ENCODE measurements around the gene DAW1.
"Not testable (repeated sequence)": the region's sequence is repeated elsewhere in the genome, so short reads cannot be mapped to it uniquely, and the experiment has no call there.

DAW1 gene

GRCh38 chr2:227903381-227903780 is 31.9 kb downstream of the DAW1 start:
- Histone ChIP-seq H3K36me3 (replicated peaks) (no peaks in the 10 kb centered on the region), H3K4me1 (no peaks in the 10 kb centered on the region), H3K27me3 (ENCODE audit: low read depth) (0 out of 2 replicates have a peak, but pooled peaks cover 2% of the 10 kb centered on the region), H3K9me3 (no peaks in the 10 kb centered on the region), H3K4me3 (no peak overlapping the region)
- in situ Hi-C loops (cut with MboI; ENCODE audit: low sequenced_read_pairs), result no loop called here
- no peak for DNase-seq (ENCODE audit: low spot score in 2 of 2)

- no peak for DNase-seq (ENCODE audit: low spot score in 2 of 2)
- Histone ChIP-seq H3K27me3 (ENCODE audit: low read depth) (0 out of 2 replicates have a peak, but pooled peaks cover 2% of the 10 kb centered on the region), H3K9me3 (no peaks in the 10 kb centered on the region), H3K4me3 (no peak overlapping the region), H3K4me1 (no peaks in the 10 kb centered on the region), H3K36me3 (replicated peaks) (no peaks in the 10 kb centered on the region)
- in situ Hi-C loops (cut with MboI; ENCODE audit: low sequenced_read_pairs), result no loop called here
These were observed 35.6 kb downstream of the DAW1 start for GRCh38 chr2:227906991-227907390.

- Histone ChIP-seq H3K27me3 (ENCODE audit: low read depth) (0 out of 2 replicates have a peak, but pooled peaks cover 2% of the 10 kb centered on the region), H3K4me1 (no peaks in the 10 kb centered on the region), H3K4me3 (no peak overlapping the region), H3K9me3 (no peaks in the 10 kb centered on the region), H3K36me3 (replicated peaks) (no peaks in the 10 kb centered on the region)
- in situ Hi-C loops (cut with MboI; ENCODE audit: low sequenced_read_pairs), result no loop called here
- DNase-seq (ENCODE audit: low spot score in 2 of 2), result no peak
These were observed 37.0 kb downstream of the DAW1 start for GRCh38 chr2:227908266-227909054.

- Histone ChIP-seq H3K4me1 (no peaks in the 10 kb centered on the region), H3K36me3 (replicated peaks) (no peaks in the 10 kb centered on the region), H3K9me3 (no peaks in the 10 kb centered on the region), H3K27me3 (ENCODE audit: low read depth) (no peaks in the 10 kb centered on the region; the same call in 1 of the 2 replicates), H3K4me3 (no peak overlapping the region)
- DNase-seq (ENCODE audit: low spot score in 2 of 2), result no peak
- in situ Hi-C loops (cut with MboI; ENCODE audit: low sequenced_read_pairs), result no loop called here
These were observed 42.9 kb downstream of the DAW1 start for GRCh38 chr2:227914362-227914761.

- peaks cover 2% of the 10 kb centered on the region; the same call in 1 of the 2 replicates for H3K27me3 ChIP-seq (ENCODE audit: low read depth)
- in situ Hi-C loops (cut with MboI; ENCODE audit: low sequenced_read_pairs), result no loop called here
- H3K9me3 ChIP-seq, result no peaks in the 10 kb centered on the region
- no peak overlapping the region for H3K4me3 ChIP-seq
- DNase-seq (ENCODE audit: low spot score in 2 of 2), result no peak
- no peaks in the 10 kb centered on the region for H3K4me1 ChIP-seq
- H3K36me3 ChIP-seq (replicated peaks), result no peaks in the 10 kb centered on the region
These were observed 50.2 kb downstream of the DAW1 start for GRCh38 chr2:227921648-227922047.

- DNase-seq (ENCODE audit: low spot score in 2 of 2), result no peak
- Histone ChIP-seq H3K36me3 (replicated peaks) (no peaks in the 10 kb centered on the region), H3K4me3 (no peak overlapping the region), H3K27me3 (ENCODE audit: low read depth) (no peaks in the 10 kb centered on the region), H3K9me3 (no peaks in the 10 kb centered on the region), H3K4me1 (no peaks in the 10 kb centered on the region)
- in situ Hi-C loops (cut with MboI; ENCODE audit: low sequenced_read_pairs), result loop anchor here (25.0 kb wide), 1 partner anchor 730 kb away; no protein-coding TSS in a partner anchor
These were observed 60.6 kb downstream of the DAW1 start for GRCh38 chr2:227932001-227932400.

- no peak for DNase-seq (ENCODE audit: low spot score in 2 of 2)
- in situ Hi-C loops (cut with MboI; ENCODE audit: low sequenced_read_pairs), result loop anchor here (25.0 kb wide), 1 partner anchor 730 kb away; no protein-coding TSS in a partner anchor
- Histone ChIP-seq H3K4me3 (no peak overlapping the region), H3K36me3 (replicated peaks) (no peaks in the 10 kb centered on the region), H3K4me1 (no peaks in the 10 kb centered on the region), H3K27me3 (ENCODE audit: low read depth) (no peaks in the 10 kb centered on the region), H3K9me3 (no peaks in the 10 kb centered on the region)
These were observed 61.0 kb downstream of the DAW1 start for GRCh38 chr2:227932403-227932802.

- no peaks in the 10 kb centered on the region for H3K36me3 ChIP-seq (replicated peaks)
- no peak overlapping the region for H3K4me3 ChIP-seq
- no peaks in the 10 kb centered on the region for H3K9me3 ChIP-seq
- H3K4me1 ChIP-seq, result no peaks in the 10 kb centered on the region
- peak; percentile 30 to 42 for DNase-seq (ENCODE audit: low spot score in 2 of 2)
- in situ Hi-C loops (cut with MboI; ENCODE audit: low sequenced_read_pairs), result loop anchor here (25.0 kb wide), 1 partner anchor 728 kb away; no protein-coding TSS in a partner anchor
- no peaks in the 10 kb centered on the region for H3K27me3 ChIP-seq (ENCODE audit: low read depth)
These were observed 62.5 kb downstream of the DAW1 start for GRCh38 chr2:227933884-227934283.

- not testable (repeated sequence) for H3K36me3 ChIP-seq (replicated peaks); DNase-seq (ENCODE audit: low spot score in 2 of 2); H3K27me3 ChIP-seq (ENCODE audit: low read depth); H3K4me1 ChIP-seq; H3K9me3 ChIP-seq; H3K4me3 ChIP-seq
- in situ Hi-C loops (cut with MboI; ENCODE audit: low sequenced_read_pairs), result loop anchor here (25.0 kb wide), 1 partner anchor 726 kb away; no protein-coding TSS in a partner anchor
These were observed 64.8 kb downstream of the DAW1 start for GRCh38 chr2:227936249-227936648.

GRCh38 chr2:227939271-227940027 is 68.0 kb downstream of the DAW1 start:
- peak; percentile 61 to 62 for DNase-seq (ENCODE audit: low spot score in 2 of 2)
- in situ Hi-C loops (cut with MboI; ENCODE audit: low sequenced_read_pairs), result loop anchor here (25.0 kb wide), 1 partner anchor 723 kb away; no protein-coding TSS in a partner anchor
- Histone ChIP-seq H3K36me3 (replicated peaks) (no peaks in the 10 kb centered on the region), H3K9me3 (no peaks in the 10 kb centered on the region), H3K4me3 (no peak overlapping the region), H3K27me3 (ENCODE audit: low read depth) (no peaks in the 10 kb centered on the region), H3K4me1 (no peaks in the 10 kb centered on the region)

- in situ Hi-C loops (cut with MboI; ENCODE audit: low sequenced_read_pairs), result loop anchor here (25.0 kb wide), 1 partner anchor 720 kb away; no protein-coding TSS in a partner anchor
- Histone ChIP-seq H3K4me3 (no peak overlapping the region), H3K36me3 (replicated peaks) (no peaks in the 10 kb centered on the region), H3K4me1 (no peaks in the 10 kb centered on the region), H3K27me3 (ENCODE audit: low read depth) (no peaks in the 10 kb centered on the region), H3K9me3 (no peaks in the 10 kb centered on the region)
- DNase-seq (ENCODE audit: low spot score in 2 of 2), result no peak
These were observed 70.6 kb downstream of the DAW1 start for GRCh38 chr2:227942021-227942420.

- no peak for DNase-seq (ENCODE audit: low spot score in 2 of 2)
- H3K36me3 ChIP-seq (replicated peaks), result no peaks in the 10 kb centered on the region
- no peaks in the 10 kb centered on the region for H3K9me3 ChIP-seq
- no peaks in the 10 kb centered on the region for H3K4me1 ChIP-seq
- H3K27me3 ChIP-seq (ENCODE audit: low read depth), result no peaks in the 10 kb centered on the region
- in situ Hi-C loops (cut with MboI; ENCODE audit: low sequenced_read_pairs), result loop anchor here (25.0 kb wide), 1 partner anchor 719 kb away; no protein-coding TSS in a partner anchor
- H3K4me3 ChIP-seq, result no peak overlapping the region
These were observed 71.5 kb downstream of the DAW1 start for GRCh38 chr2:227942965-227943364.

- Histone ChIP-seq H3K9me3 (no peaks in the 10 kb centered on the region), H3K27me3 (ENCODE audit: low read depth) (no peaks in the 10 kb centered on the region), H3K36me3 (replicated peaks) (no peaks in the 10 kb centered on the region), H3K4me1 (no peaks in the 10 kb centered on the region), H3K4me3 (no peak overlapping the region)
- no peak for DNase-seq (ENCODE audit: low spot score in 2 of 2)
- in situ Hi-C loops (cut with MboI; ENCODE audit: low sequenced_read_pairs), result no loop called here
These were observed 88.9 kb downstream of the DAW1 start for GRCh38 chr2:227960317-227960716.
